Gastroesophageal sphincter (tissue), 4 donors: Measurements from ENCODE around the gene BCL2. TPM values are rescaled to one million over a fixed set of nuclear protein-coding genes. Genes with fewer than 3 reads are reported as not detected.

Experiments used
- ATAC-seq: fragments of 150-250 bp; one replicate; pipeline ENCODE4 v1.9.1; 2016; ENCODE audit warnings: mild to moderate bottlenecking, moderate library complexity
- H3K27ac ChIP-seq, 4 donors: fragments of 200-600 bp; sonication (generic) in 3 of 4; 1 replicate in 3 of 4; 2 replicates in 1 of 4; pipeline ENCODE4 v1.5.1; 2016 to 2019
- H3K27me3 ChIP-seq: fragments of 200-600 bp; sonication (generic); one replicate; pipeline ENCODE4 v1.5.1; 2019
- H3K36me3 ChIP-seq, 2 donors: fragments of 200-600 bp; sonication (generic); one replicate each; pipeline ENCODE4 v1.5.1; 2019; ENCODE audit warnings: control low read depth in 1 of 2
- H3K4me1 ChIP-seq, 3 donors: fragments of 200-600 bp; sonication (generic); 1 replicate in 2 of 3; 2 replicates in 1 of 3; pipeline ENCODE4 v1.5.1; 2016 to 2019; ENCODE audit warnings: control low read depth in 2 of 3
- H3K4me3 ChIP-seq, 2 donors: fragments of 200-600 bp; sonication (generic); one replicate each; pipeline ENCODE4 v1.5.1; 2019; ENCODE audit warnings: mild to moderate bottlenecking in 1 of 2, moderate library complexity in 1 of 2
- H3K9me3 ChIP-seq, 3 donors: fragments of 200-600 bp; sonication (generic); one replicate each; pipeline ENCODE4 v1.5.1; 2017 to 2019; ENCODE audit warnings: control low read depth in 2 of 3
- EP300 ChIP-seq: sonication (generic); formaldehyde crosslinking; IDR thresholded peaks from one replicate; pipeline ENCODE4 v1.6.1; 2017; ENCODE audit warnings: antibody characterized with exemption, mild to moderate bottlenecking
- POLR2A ChIP-seq, 2 donors: fragments of 450-650 bp; IDR thresholded peaks; one replicate each; pipeline ENCODE4 v1.6.1; 2017; ENCODE audit warnings: antibody characterized with exemption in 2 of 2, mild to moderate bottlenecking in 2 of 2, moderate library complexity in 1 of 2
- POLR2AphosphoS5 ChIP-seq: sonication (generic); formaldehyde crosslinking; IDR thresholded peaks from one replicate; pipeline ENCODE4 v1.6.1; 2017; ENCODE audit warnings: antibody characterized with exemption
- WGBS, 2 donors: methylation state at CpG; one replicate each; pipeline ENCODE4 v1.1.5; 2018; ENCODE audit warnings: low coverage in 1 of 2; 5-methylcytosine and 5-hydroxymethylcytosine counted together
- total RNA-seq, 4 donors: library from RNA; depleted of rRNA; stranded (reverse); fragments of >200 nt; gene quantifications; one replicate each; pipeline ENCODE4 v1.1.0, GENCODE V29; 2016
- TF ChIP-seq, protein P1 (sequence below), 4 experiments: fragments of 200-600 bp in 2 of 4; fragments of 450-650 bp in 2 of 4; sonication (generic) in 1 of 4; IDR thresholded peaks; one replicate each; pipeline ENCODE4 v1.5.1; 2017 to 2019; ENCODE audit warnings: antibody characterized with exemption in 4 of 4, mild to moderate bottlenecking in 2 of 4, moderate library complexity in 2 of 4

BCL2 gene
- total RNA-seq, 4 donors from 2014 or later, result 31.2 to 41.7 (median 32.7) TPM

DNA sequence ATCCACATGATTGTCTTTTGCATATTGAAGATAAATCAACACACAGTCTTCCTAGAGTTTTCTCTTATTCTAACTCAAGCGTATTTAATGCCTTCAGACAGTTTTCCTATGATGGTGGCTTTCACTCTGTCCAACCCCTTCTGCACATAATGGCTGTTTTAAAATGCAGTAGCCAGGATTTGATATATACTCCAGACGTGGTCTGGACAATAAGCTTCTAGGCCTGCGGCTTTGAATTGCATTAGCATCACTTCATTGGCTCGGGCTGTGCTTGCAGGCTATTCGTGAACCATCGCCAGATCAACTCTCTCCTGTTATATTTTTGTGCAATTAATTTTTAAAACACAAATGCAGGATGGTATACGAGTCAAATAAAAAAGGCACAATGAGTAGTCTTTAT is 235.3 kb downstream of the BCL2 start:
- H3K9me3 ChIP-seq, result peaks cover 0 to 8% (median 0%) of the 10 kb centered on the region in 3 donors
- H3K4me3 ChIP-seq, result no peak overlapping the region
- no peak overlapping the region for H3K27ac ChIP-seq
- H3K4me1 ChIP-seq, result no peaks in the 10 kb centered on the region
- 89 to 100% methylated on average over 3 to 7 of the region's 7 CpGs for WGBS, 2 donors
- H3K36me3 ChIP-seq, result no peaks in the 10 kb centered on the region
- no peak for ATAC-seq
- no peaks in the 10 kb centered on the region for H3K27me3 ChIP-seq
- TF ChIP-seq POLR2AphosphoS5 (no peak), POLR2A (IDR thresholded peaks at IDR 0.05) (no peak), EP300 (no peak)
- TF ChIP-seq, protein P1, sequence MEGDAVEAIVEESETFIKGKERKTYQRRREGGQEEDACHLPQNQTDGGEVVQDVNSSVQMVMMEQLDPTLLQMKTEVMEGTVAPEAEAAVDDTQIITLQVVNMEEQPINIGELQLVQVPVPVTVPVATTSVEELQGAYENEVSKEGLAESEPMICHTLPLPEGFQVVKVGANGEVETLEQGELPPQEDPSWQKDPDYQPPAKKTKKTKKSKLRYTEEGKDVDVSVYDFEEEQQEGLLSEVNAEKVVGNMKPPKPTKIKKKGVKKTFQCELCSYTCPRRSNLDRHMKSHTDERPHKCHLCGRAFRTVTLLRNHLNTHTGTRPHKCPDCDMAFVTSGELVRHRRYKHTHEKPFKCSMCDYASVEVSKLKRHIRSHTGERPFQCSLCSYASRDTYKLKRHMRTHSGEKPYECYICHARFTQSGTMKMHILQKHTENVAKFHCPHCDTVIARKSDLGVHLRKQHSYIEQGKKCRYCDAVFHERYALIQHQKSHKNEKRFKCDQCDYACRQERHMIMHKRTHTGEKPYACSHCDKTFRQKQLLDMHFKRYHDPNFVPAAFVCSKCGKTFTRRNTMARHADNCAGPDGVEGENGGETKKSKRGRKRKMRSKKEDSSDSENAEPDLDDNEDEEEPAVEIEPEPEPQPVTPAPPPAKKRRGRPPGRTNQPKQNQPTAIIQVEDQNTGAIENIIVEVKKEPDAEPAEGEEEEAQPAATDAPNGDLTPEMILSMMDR (IDR thresholded peaks at IDR 0.05), result no peak

DNA sequence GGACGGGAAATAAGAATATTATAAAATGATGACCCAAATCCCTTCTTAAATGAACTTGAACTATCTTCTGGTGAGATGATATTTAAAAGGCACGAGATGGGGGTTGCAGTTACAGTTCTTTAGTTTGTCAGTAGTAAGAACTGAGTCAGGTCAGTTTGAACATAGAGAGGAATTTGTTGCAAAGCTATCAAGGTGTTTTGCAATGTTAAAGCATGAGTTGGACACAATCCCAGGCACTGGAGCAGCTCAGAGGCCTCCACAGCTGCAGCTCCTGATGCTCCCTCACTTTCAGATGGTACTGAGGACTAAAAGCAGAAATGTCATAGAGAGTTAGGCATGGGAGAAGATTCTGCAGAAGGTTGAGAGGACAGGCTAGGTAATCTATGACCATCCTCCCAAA is 236.0 kb downstream of the BCL2 start:
- no peaks in the 10 kb centered on the region for H3K4me1 ChIP-seq
- ATAC-seq, result no peak
- H3K27ac ChIP-seq, result no peak overlapping the region
- H3K36me3 ChIP-seq, result no peaks in the 10 kb centered on the region
- H3K4me3 ChIP-seq, result no peak overlapping the region
- H3K9me3 ChIP-seq, result peaks cover 0 to 8% (median 0%) of the 10 kb centered on the region in 3 donors
- TF ChIP-seq EP300, result no peak
- TF ChIP-seq POLR2AphosphoS5, result no peak
- no peak for TF ChIP-seq POLR2A (IDR thresholded peaks at IDR 0.05)
- TF ChIP-seq, protein P1 (IDR thresholded peaks at IDR 0.05), result no peak
- no peaks in the 10 kb centered on the region for H3K27me3 ChIP-seq
- 91 to 96% methylated on average over 2 of the region's 2 CpGs for WGBS, 2 donors

DNA sequence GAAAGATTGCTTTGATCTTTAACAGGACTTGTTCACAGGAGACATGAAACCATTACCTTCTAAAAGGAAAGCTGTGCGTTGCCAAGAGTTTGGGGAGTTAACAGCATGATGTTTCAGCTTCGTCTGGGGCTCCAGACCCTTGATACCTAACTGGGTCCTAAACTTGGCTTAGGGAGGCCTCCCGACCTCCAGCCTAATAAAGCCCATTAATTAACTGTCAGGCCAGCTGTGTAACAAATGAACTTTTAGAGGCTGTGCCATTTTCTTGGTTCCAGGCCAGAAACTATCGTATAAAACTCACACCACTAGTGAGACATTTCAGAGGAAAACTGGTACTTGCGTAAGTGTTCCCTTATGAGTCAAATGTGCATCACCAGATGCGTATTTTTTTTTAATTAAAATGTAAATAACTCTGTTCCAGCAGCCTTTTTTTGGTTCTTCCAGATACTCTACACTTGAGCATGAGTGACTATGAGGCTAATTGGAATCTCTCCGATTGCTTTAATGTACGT is 236.5 kb downstream of the BCL2 start:
- no peak for ATAC-seq
- Histone ChIP-seq H3K9me3 (peaks cover 0 to 8% (median 0%) of the 10 kb centered on the region in 3 donors), H3K4me1 (no peaks in the 10 kb centered on the region), H3K27me3 (no peaks in the 10 kb centered on the region), H3K27ac (no peak overlapping the region), H3K4me3 (no peak overlapping the region), H3K36me3 (no peaks in the 10 kb centered on the region)
- 82 to 91% methylated on average over 8 of the region's 8 CpGs for WGBS, 2 donors
- no peak for TF ChIP-seq POLR2A (IDR thresholded peaks at IDR 0.05)
- TF ChIP-seq, protein P1 (IDR thresholded peaks at IDR 0.05), result no peak
- no peak for TF ChIP-seq EP300
- TF ChIP-seq POLR2AphosphoS5, result no peak

DNA sequence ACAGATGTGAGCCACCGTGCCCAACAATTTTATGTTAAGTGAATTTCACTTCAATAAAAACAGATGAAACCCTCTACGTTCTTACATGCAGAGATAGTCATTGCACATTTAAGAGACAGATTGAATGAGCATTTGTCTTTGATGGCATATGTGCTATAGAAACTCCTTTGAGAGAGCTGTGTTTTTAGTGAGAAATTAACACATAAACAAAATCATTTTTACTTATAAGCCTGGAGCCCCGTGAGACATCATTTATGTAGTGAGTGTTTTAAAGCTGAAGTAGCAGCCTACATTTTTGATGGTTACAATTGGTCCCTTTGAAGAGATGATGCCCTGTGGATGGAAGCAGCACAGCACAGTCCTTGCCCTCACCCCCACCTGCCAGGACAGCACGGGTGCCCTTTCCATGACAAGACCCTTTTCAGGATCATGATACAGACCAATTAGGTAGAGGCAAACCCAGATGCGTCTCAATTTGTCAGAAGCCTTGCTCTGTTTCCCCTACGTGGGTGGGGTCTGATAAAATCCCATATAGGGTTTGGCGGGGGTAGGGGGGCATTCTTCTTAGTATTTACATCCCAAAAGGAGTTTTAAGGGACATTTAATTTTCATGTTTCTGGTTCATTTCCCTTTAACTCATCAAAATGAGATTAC is 237.1 kb downstream of the BCL2 start:
- TF ChIP-seq POLR2A (IDR thresholded peaks at IDR 0.05) (no peak), POLR2AphosphoS5 (no peak), EP300 (no peak)
- TF ChIP-seq, protein P1 (IDR thresholded peaks at IDR 0.05), result no peak
- no peak for ATAC-seq
- H3K27me3 ChIP-seq, result no peaks in the 10 kb centered on the region
- H3K27ac ChIP-seq, result no peak overlapping the region
- no peaks in the 10 kb centered on the region for H3K4me1 ChIP-seq
- no peaks in the 10 kb centered on the region for H3K36me3 ChIP-seq
- H3K4me3 ChIP-seq, result no peak overlapping the region
- peaks cover 0 to 8% (median 0%) of the 10 kb centered on the region in 3 donors for H3K9me3 ChIP-seq
- WGBS, 2 donors, result 77 to 87% methylated on average over 6 of the region's 7 CpGs

DNA sequence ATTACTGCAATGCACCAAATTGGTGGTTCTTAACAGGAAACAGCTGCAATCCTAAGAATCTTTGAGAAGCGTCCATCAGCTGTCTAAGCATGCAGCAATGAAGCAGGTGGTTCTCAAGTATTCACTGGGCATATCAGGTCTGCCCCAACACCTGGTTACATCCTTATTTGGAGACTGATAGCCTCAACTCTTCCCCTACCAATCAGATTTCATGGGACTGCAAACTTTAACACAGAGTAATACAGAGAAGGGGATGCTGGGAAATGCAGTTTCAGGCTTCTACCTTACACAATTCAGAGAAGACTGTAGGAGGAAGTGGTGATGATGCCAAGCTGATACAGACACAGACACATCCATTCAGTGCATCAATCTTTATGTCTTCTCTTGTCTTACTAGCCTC is 240.5 kb downstream of the BCL2 start:
- Histone ChIP-seq H3K27ac (no peak overlapping the region), H3K27me3 (no peaks in the 10 kb centered on the region), H3K4me1 (peaks cover 0 to 3% (median 0%) of the 10 kb centered on the region in 3 donors), H3K4me3 (no peak overlapping the region), H3K36me3 (no peaks in the 10 kb centered on the region), H3K9me3 (peaks cover 0 to 8% (median 0%) of the 10 kb centered on the region in 3 donors)
- no peak for ATAC-seq
- WGBS, 2 donors, result 77 to 100% methylated on average over 1 of the region's 1 CpG
- TF ChIP-seq POLR2AphosphoS5 (no peak), EP300 (no peak)
- TF ChIP-seq, protein P1 (IDR thresholded peaks at IDR 0.05), result no peak
